WERI-Rb-1 (cell line): ENCODE results near the gene SLC2A3.
"Not testable (repeated sequence)": the region's sequence is repeated elsewhere in the genome, so short reads cannot be mapped to it uniquely, and the experiment has no call there.

Experiments used
- DNase-seq: peaks from one replicate; pipeline ENCODE4 v3.0.0-alpha.2; 2020
- H3K27ac ChIP-seq: fragments of 250-450 bp; sonication (Bioruptor Pico); 2 replicates; pipeline ENCODE4 v1.5.1; 2020; ENCODE audit warnings: mild to moderate bottlenecking, moderate library complexity
- H3K27me3 ChIP-seq: fragments of 250-450 bp; sonication (Bioruptor Pico); 2 replicates; pipeline ENCODE4 v1.5.1; 2021; ENCODE audit warnings: mild to moderate bottlenecking, low read depth, moderate library complexity; ENCODE audit not compliant: insufficient read depth, severe bottlenecking
- H3K36me3 ChIP-seq: fragments of 250-450 bp; sonication (Bioruptor Pico); 2 replicates; pipeline ENCODE4 v1.5.1; 2020; ENCODE audit warnings: mild to moderate bottlenecking, moderate library complexity
- H3K4me3 ChIP-seq: 2 replicates; pipeline ENCODE4 v1.5.1; 2011; ENCODE audit warnings: low read depth, mild to moderate bottlenecking, control low read depth, low read length
- H3K9me3 ChIP-seq: fragments of 250-450 bp; sonication (Bioruptor Pico); 2 replicates; pipeline ENCODE4 v1.5.1; 2021; ENCODE audit warnings: mild to moderate bottlenecking, moderate library complexity; ENCODE audit not compliant: severe bottlenecking
- TF ChIP-seq, protein P1 (sequence below): IDR thresholded peaks from 2 replicates; pipeline ENCODE4 v1.5.1; 2011; ENCODE audit warnings: low read depth, mild to moderate bottlenecking, control low read depth, inconsistent platforms, low read length

SLC2A3 gene

DNA sequence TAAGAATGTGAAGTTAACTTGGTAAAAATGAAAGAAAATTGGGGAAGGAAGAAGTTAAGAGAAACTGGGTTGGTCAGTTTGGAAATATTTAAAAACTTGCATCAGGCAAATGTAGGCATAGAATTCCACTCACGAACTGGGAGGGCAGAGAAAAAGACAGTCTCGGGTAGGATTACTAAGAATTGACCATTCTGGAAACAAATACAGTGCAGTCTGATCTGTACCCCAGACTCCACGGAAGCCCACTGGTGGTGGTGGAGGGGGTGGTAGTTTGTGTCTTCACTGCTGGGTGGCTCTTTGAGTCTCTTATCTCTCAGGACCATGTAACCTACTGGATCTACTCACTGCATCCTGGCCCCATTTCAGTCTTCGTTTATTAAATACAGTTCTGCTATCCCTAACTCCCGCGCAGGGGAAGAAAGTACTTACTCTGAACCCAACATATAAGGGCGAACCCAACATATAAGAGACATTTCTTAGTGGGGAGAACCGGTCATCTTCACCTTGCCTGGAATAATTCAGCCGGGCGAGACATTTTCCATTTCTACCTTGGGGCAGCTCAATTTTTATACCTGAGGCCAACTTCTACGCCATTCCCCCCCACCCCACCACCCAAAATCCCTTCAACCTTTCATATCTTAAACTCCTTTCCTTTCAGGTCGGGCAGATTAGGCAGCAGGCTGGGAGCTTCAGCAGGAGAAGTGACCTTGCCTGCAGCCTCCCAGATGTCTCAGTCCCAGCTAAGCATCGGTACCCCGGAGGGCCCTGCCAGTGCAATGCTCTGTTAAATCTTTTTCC, 1.7 kb downstream of the SLC2A3 start:
- H3K27ac ChIP-seq, result peak overlapping the region; percentile 76
- peaks cover 24% of the 10 kb centered on the region for H3K36me3 ChIP-seq
- TF ChIP-seq, protein P1, sequence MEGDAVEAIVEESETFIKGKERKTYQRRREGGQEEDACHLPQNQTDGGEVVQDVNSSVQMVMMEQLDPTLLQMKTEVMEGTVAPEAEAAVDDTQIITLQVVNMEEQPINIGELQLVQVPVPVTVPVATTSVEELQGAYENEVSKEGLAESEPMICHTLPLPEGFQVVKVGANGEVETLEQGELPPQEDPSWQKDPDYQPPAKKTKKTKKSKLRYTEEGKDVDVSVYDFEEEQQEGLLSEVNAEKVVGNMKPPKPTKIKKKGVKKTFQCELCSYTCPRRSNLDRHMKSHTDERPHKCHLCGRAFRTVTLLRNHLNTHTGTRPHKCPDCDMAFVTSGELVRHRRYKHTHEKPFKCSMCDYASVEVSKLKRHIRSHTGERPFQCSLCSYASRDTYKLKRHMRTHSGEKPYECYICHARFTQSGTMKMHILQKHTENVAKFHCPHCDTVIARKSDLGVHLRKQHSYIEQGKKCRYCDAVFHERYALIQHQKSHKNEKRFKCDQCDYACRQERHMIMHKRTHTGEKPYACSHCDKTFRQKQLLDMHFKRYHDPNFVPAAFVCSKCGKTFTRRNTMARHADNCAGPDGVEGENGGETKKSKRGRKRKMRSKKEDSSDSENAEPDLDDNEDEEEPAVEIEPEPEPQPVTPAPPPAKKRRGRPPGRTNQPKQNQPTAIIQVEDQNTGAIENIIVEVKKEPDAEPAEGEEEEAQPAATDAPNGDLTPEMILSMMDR, result no peak
- peak; percentile 37 for DNase-seq
- peak overlapping the region; percentile 55 for H3K4me3 ChIP-seq
- H3K27me3 ChIP-seq, result no peaks in the 10 kb centered on the region
- no peaks in the 10 kb centered on the region for H3K9me3 ChIP-seq

DNA sequence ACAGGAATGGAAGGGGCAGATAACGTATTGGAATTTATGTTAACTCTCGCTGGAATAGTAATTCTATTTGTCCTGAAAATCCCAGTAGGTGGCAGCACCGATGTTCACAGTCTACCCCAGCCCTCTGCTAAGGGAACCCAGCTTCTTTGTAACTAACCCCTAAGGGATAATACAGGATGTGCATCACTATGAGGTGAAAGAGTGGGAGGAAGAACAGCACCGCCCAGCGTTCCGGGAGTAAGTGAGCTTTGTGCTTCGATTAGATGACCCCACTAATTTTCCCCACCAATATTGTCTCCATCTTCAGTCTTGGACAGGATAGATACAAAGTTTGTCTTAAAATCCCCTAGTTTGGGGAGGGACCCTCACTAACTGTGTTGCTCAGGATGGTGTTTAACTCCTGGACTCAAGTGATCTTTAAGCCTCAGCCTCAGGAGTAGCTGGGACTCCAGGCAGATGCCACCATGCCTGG, 2.7 kb downstream of the SLC2A3 start:
- peak; percentile 82 for DNase-seq
- TF ChIP-seq, protein P1, result peak; percentile 61
- H3K27ac ChIP-seq, result no peak overlapping the region; the same call in 1 of the 2 replicates
- H3K36me3 ChIP-seq, result peaks cover 30% of the 10 kb centered on the region
- no peak overlapping the region for H3K4me3 ChIP-seq
- no peaks in the 10 kb centered on the region for H3K27me3 ChIP-seq
- no peaks in the 10 kb centered on the region for H3K9me3 ChIP-seq

DNA sequence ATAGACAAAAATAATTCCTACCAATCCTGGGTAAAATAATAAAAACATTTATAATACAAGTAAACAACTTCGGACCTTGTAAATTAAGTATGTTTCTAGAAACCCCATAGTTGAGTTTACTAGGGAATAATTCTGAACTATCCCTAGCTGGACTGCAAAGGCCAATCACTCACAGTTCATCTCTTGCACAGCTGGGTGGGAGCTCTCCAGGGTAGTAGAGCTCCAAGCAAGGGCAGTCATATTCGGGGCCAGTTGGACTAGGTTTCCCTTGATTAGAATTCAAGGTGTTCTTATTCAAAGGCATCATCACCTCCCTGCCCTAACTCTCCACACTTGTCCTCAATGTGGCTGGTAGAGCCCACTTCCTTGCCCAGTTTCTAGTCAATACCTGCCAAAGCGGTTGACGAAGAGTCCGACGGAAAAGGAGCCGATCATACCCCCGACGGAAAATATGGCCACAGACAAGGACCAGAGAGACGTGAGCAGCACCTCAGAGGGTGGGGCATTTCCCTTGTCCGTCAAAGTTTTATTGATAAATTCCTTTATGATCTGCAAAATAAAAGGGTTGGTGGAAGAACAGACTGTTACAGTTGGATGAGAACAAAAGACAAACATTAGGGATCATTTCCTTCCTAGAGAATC, 3.3 kb downstream of the SLC2A3 start:
- H3K27ac ChIP-seq, DNase-seq, H3K27me3 ChIP-seq, H3K9me3 ChIP-seq, H3K4me3 ChIP-seq: not testable (repeated sequence)
- peaks cover 33% of the 10 kb centered on the region for H3K36me3 ChIP-seq

DNA sequence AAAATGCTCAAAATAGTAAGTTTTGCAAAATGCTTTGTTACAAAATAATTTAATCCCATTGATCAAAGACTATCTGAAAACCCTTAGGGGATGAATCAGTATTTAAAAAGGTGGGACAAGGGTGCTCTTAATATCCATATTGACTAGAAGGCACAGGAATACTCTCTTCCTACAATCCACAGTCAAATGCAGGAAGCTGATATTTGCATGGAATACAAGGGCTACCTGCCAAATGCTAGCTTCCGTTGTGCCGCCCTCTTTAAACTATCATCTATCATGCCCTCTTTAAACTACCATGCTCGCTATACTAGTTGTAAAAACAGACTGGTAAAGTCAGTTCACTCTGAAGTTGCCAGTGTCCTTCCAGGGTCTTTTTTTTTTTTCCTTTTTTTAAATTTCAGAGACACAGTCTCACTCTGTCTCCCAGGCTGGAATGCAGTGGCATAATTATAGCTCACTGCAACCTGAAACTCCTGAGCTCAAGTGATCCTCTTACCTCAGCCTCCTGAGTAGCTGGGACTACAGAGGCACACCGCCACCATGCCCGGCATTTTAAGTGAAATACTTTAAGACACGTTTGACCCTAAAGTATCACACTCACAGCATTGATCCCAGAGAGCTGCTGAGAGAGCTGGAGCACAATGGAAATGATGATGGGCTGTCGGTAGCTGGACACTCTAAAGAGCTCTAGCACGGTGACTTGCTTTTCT, 6.7 kb downstream of the SLC2A3 start:
- Histone ChIP-seq H3K27ac (no peak overlapping the region), H3K36me3 (peaks cover 49% of the 10 kb centered on the region)
- no peak for DNase-seq

DNA sequence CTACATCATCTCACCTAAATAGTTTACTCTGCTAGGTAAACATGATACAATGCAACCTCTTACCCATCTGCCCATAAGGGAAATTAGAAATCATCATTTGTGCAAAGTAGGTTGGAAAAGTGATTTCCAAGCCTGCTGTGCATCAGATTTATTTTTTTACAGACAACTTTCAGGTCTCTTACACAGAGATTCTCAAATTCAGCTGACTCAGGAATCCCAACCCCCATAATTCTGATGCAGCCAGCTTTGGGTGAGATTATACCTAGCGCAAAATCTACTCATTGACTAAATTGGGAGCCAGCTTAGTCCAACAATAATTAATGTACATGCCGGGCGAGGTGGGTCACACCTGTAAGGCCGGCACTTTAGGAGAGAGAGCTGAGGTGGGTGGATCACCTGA, 8.5 kb downstream of the SLC2A3 start:
- Histone ChIP-seq H3K9me3 (no peaks in the 10 kb centered on the region), H3K27me3 (no peaks in the 10 kb centered on the region), H3K27ac (no peak overlapping the region), H3K36me3 (peaks cover 59% of the 10 kb centered on the region), H3K4me3 (no peak overlapping the region)
- no peak for DNase-seq
- TF ChIP-seq, protein P1, result no peak

More for the DNA sequence above, 6.7 kb downstream of the SLC2A3 start:
- no peaks in the 10 kb centered on the region for H3K9me3 ChIP-seq
- H3K4me3 ChIP-seq, result no peak overlapping the region
- TF ChIP-seq, protein P1, result no peak
- no peaks in the 10 kb centered on the region for H3K27me3 ChIP-seq

DNA sequence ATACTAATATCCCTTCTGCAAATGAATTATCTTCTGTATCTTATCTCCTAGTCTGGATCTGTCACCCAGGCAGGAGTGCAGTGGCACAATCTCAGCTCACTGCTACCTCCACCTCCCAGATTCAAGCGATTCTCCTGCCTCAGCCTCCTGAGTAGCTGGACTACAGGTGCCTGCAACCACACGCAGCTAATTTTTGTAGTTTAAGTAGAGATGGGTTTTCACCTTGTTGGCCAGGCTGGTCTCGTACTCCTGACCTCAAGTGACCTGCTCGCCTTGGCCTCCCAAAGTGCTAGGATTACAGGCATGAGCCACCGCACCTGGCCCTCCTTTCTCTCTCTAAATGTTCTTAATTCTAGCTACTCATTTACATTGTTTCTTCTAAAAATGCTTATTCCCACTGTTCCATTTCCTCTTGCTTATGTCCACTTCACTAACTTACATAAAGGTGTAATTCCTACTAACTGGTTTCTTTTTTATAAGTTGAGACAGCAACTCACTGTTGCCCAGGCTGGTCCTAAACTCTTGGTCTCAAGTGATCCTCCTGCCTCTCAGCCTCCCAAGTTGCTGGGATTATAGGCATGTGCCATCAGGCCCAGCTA, 9.8 kb downstream of the SLC2A3 start:
- H3K27ac ChIP-seq, H3K4me3 ChIP-seq, DNase-seq, H3K27me3 ChIP-seq, H3K9me3 ChIP-seq: not testable (repeated sequence)
- peaks cover 61% of the 10 kb centered on the region for H3K36me3 ChIP-seq
